ENCODE results near the gene AP2B1.
A peak's percentile ranks its signal among the peaks of the same experiment; 100 is the strongest.

Gene AP2B1

GRCh38 chr17:35766903-35767510, 179.9 kb downstream of the AP2B1 start:
- peak; percentile 98 for TF ChIP-seq CTCF (conservative IDR thresholded peaks at IDR 0.05)

GRCh38 chr17:35768797-35769196, 181.7 kb downstream of the AP2B1 start:
- H3K27ac ChIP-seq: no peak overlapping the region
- TF ChIP-seq CTCF (conservative IDR thresholded peaks at IDR 0.05): no peak

More at GRCh38 chr17:35766903-35767510, 179.9 kb downstream of the AP2B1 start:
- H3K27ac ChIP-seq: peak overlapping the region; percentile 7; the same call in 1 of the 2 replicates

GRCh38 chr17:35769895-35770486, 182.9 kb downstream of the AP2B1 start:
- H3K27ac ChIP-seq: no peak overlapping the region
- peak; percentile 55 for TF ChIP-seq CTCF (conservative IDR thresholded peaks at IDR 0.05)

GRCh38 chr17:35773129-35773528, 186.0 kb downstream of the AP2B1 start:
- no peak overlapping the region for H3K27ac ChIP-seq
- TF ChIP-seq CTCF (conservative IDR thresholded peaks at IDR 0.05): no peak

GRCh38 chr17:35773679-35774425, 186.7 kb downstream of the AP2B1 start:
- peak overlapping the region; percentile 38 for H3K27ac ChIP-seq
- TF ChIP-seq CTCF (conservative IDR thresholded peaks at IDR 0.05): no peak

GRCh38 chr17:35774499-35774898, 187.4 kb downstream of the AP2B1 start:
- no peak for TF ChIP-seq CTCF (conservative IDR thresholded peaks at IDR 0.05)
- H3K27ac ChIP-seq: peak overlapping the region; percentile 38

GRCh38 chr17:35775039-35775438, 187.9 kb downstream of the AP2B1 start:
- no peak for TF ChIP-seq CTCF (conservative IDR thresholded peaks at IDR 0.05)
- peak overlapping the region; percentile 38 for H3K27ac ChIP-seq

Data from VCaP (cell line).